SH-SY5Y (cell line): ENCODE results near the gene CLSTN2.

Source experiments
- GATA2 ChIP-seq: IDR thresholded peaks from 2 replicates; pipeline ENCODE4 v1.6.1; 2011; ENCODE audit warnings: mild to moderate bottlenecking, low read depth, low read length
- GATA3 ChIP-seq: IDR thresholded peaks from 2 replicates; pipeline ENCODE4 v1.6.1; 2011; ENCODE audit warnings: low read depth, mild to moderate bottlenecking, low read length, moderate library complexity

DNA sequence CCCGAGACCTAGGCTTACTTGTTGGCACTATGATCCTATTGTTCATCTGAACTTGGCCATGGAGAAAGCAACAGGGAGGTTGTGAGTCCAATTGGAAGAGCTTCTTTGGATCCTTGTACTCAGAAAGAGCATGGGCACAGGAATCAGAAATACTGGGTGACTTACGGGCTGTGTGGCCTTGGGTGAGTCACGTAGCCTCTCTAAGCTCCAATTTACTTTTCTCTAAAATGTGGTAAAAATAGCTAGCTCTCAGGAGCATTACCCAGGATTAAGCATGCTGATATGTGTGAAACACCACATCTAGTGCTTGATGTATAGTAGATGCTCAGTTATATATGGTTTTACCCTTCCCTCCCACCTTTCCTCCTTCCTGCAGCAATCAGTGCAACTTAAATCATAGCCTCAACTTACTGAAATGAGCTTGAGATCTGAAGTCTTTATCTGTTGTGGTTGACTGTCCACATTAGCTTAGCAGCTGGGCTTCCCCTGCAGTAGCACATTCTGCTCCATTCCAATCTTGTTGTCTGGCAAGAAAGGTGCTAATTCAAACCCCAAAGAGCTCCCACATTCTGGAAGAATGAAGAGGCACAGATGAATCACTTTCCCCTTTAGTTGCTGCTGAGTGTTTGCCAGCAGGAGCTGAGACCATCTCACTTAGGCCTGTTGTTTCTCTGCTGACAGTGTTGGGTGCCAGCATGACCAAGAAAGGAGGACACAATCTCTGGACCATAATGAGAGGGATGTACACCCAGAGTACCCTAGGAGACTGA, 443.8 kb downstream of the CLSTN2 start:
- no peak for TF ChIP-seq GATA2
- no peak for TF ChIP-seq GATA3
